GM21381 (cell line): Measurements from ENCODE around the gene EHBP1L1.

Experiments
- ATAC-seq: cut with Tn5 transposase; IDR thresholded peaks from one replicate; pipeline ENCODE4 v1.9.1; 2021; ENCODE audit warnings: mild to moderate bottlenecking, moderate library complexity; ENCODE audit not compliant: unreplicated experiment

EHBP1L1 gene

DNA sequence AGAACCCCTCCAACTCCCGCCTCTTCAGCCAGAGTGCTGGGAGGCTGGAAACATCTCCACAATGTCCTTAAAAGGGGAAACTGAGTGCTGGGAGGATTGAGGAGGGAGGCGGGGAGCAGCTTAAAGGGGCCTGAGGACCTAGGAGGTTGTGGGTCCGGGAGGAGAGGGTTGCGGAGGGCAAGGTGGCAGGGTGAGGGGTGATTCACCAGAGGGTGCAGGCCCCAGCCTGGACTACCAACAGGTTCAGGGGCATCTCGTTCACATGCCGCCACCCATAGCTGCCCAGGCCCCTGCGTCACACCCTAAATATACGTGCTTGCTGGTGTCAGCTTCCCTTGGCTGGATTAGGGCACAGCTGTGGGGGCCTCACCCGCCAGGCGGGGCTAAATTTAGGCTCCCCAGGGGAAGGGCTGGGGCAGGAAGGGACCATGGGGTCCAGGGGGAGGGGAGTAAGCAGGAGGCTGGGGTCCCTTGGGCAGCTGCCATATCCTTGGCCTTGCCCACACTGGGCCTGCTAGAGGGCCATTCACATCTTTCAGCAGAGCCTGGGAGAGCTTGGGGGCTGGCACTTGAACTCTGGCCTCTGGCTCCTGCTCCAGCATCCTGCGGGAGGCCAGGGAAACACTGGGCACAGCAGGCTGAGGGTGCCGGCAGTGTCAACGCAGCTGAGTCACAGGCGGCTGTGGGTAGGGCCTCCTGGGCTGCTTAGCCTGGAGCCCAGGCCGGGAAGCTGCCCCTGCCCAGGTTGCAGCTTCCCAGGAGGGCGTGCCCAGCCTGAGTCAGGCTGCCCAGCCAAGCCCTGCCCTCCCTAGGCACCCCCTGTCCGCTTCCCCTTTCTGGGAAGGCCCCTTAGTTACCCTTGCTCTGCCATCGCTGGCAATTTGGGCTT lies 1.3 kb downstream of the EHBP1L1 start:
- ATAC-seq: no peak

DNA sequence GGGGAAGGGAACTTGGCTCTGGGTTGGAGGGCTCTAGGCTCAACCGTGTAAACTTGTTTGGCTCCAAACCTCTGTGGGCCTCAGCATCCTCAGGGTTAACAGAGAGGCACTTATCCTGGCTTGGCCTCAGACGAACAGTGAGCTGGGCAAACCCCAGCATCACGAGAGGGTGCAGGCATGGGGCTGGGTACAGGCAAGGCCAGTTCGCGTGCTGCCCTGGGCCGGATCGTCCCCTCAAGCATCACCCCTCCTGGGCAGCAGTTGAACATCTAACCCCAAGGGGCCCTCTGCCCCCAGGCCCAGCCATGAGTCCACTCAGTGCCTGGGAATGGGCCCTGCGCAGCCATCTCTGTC lies 1.9 kb downstream of the EHBP1L1 start:
- no peak for ATAC-seq

DNA sequence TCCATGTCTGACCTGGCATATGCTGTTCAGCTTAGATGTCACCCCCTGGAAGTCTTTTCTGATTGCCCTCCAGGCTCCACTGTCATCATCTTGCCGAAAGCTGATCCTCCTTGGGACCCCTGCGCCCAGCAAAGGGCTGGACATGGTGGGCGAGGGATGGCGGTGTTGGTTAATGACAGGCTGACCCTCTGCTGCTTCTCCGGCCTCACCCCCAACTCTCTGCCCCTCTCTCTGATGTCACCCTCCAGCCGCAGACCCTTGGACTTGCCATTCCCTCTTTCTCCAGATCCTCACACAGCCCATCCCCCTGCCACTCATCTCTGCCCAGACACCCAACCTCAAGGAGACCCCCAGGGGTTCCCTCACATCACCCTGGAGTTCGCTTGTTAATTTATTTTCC lies 2.3 kb downstream of the EHBP1L1 start:
- ATAC-seq: no peak

DNA sequence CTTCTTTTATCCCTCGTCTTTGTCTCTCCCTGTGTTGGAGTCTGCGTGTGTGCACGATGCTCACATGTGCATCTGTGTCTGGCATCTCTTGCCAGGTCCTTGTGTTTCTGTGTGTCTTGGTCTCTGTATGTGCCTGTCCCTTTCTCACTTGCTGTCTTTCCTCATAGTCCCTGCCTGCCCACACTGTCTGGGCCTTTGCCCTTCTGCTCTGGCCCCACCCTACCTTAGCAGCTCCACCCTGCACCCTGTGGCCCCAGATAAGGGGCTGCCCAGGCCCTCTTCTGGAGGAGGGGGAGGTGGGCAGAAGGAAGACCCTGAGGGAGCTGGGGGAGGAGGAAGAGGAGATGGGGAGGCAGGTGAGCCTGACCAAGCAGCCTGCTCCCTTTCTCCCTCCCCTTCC lies 2.8 kb downstream of the EHBP1L1 start:
- no peak for ATAC-seq

DNA sequence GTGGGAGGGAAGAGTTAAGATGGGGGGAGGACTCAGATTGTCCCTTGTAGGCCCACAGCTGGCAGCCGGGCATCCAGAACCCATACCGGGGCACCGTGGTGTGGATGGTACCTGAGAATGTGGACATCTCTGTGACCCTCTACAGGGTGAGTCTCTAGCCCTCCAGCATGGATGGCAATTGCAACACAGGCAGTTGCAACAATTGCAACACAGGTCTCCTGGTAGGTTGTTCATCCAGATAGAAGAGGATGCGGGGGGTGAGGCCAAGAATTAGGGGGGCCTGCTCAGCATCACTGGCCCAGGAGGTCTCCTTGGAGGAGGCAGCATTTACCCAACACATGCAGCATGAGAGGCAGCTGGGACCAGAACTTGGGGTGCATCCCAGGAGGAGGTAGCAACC lies 3.4 kb downstream of the EHBP1L1 start:
- no peak for ATAC-seq

DNA sequence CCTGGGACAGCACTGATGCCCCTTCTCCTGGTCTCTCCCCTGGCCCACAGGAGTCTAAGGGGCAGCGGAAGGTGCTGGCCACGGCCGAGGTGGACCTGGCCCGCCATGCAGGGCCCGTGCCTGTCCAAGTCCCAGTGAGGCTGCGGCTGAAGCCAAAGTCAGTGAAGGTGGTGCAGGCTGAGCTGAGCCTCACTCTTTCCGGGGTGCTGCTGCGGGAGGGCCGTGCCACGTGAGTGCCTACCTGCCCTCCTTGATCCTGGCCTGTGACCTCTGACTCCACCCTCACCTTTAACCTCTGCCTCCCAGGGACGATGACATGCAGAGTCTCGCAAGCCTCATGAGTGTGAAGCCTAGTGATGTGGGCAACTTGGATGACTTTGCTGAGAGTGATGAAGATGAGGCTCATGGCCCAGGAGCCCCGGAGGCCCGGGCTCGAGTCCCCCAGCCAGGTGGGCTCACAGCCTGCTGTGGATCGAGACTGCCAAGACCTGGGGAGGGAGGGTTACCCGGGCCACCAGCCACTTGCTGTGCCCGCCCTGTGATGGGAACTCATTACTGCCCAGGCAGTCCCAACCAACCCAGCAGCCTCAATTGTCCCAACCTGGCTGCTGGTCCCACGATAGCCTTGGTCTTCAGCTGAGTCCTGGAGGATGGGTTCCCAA lies 4.3 kb downstream of the EHBP1L1 start:
- no peak for ATAC-seq

DNA sequence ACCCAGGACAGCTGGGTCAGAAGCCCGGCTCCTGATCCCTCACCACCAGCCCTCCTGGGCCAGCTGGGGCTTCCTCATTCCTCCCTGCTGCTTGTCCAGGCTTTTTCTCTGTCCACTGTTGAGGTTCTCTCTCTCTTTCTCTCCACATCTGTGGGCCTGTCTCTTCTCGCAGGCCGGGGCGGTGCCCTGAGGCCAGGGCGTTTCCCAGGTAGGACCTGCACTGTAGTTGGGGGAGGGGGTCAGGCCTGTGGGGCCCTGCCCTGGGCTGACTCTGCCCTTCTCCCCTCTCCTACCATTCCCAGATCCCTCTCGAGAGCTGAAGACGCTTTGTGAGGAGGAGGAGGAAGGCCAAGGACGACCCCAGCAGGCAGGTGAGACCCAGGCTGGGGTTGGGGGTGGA lies 4.9 kb downstream of the EHBP1L1 start:
- no peak for ATAC-seq

DNA sequence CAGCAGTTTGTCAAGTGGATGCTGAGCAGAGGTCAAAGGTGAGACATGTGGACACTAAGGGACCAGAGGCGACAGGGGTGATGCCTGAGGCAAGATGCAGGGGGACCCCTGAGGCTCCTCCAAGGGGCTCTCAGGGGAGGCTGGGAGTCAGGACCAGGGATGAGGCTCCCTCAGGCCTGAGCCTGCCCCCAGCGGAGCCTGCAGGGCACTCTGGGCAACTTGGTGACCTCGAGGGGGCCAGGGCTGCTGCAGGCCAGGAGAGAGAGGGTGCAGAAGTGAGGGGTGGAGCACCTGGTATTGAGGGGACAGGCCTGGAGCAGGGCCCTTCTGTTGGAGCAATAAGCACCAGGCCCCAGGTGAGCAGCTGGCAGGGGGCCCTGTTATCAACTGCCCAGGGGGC lies 6.1 kb downstream of the EHBP1L1 start:
- ATAC-seq: no peak

DNA sequence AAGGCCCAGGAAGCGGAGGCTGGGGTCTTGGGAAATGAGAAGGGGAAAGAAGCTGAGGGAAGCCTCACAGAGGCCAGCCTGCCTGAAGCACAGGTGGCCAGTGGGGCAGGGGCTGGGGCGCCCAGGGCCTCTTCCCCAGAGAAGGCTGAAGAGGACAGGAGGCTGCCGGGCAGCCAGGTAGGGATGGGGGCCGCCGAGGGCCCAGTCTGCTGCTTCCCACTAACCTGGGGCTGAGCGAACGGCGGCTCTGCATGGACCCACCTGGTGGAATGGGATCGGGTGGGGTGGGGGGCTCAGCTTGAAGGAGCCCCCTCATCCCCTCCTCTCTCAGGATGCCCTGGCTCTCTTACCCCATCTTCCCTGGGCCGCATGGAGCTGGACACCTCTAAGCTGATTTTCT lies 7.7 kb downstream of the EHBP1L1 start:
- no peak for ATAC-seq

DNA sequence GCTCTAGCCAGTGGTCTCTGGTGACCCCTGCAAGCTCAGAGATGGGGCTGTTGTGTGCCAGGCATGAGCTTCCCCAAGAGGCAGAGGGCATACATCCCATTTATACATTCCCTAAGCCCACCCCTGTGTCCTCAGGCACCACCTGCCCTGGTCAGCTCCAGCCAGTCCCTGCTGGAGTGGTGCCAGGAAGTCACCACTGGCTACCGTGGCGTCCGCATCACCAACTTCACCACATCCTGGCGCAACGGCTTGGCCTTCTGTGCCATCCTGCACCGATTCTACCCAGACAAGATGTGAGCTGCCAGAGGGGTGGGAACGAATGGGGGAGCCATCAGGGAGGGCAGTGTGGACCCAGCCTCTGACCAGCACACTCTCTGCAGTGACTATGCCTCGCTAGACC lies 8.3 kb downstream of the EHBP1L1 start:
- ATAC-seq: no peak

DNA sequence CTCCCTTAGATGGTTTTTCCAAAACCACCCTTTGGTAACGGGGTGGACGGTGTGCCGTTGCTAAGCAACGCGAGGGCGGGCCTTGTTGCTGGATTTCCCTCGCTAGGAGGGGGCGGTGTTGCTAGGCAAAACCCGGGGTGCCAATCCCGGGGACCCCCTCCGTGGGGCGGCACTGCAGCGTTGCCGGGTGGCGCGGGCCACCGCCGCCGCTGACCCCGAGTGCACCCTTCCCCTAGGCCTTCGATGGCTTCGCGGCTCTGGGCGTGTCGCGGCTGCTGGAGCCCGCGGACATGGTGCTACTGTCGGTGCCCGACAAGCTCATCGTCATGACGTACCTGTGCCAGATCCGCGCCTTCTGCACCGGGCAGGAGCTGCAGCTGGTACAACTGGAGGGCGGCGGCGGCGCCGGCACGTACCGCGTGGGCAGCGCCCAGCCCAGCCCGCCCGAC lies 8.9 kb downstream of the EHBP1L1 start:
- ATAC-seq: no peak

DNA sequence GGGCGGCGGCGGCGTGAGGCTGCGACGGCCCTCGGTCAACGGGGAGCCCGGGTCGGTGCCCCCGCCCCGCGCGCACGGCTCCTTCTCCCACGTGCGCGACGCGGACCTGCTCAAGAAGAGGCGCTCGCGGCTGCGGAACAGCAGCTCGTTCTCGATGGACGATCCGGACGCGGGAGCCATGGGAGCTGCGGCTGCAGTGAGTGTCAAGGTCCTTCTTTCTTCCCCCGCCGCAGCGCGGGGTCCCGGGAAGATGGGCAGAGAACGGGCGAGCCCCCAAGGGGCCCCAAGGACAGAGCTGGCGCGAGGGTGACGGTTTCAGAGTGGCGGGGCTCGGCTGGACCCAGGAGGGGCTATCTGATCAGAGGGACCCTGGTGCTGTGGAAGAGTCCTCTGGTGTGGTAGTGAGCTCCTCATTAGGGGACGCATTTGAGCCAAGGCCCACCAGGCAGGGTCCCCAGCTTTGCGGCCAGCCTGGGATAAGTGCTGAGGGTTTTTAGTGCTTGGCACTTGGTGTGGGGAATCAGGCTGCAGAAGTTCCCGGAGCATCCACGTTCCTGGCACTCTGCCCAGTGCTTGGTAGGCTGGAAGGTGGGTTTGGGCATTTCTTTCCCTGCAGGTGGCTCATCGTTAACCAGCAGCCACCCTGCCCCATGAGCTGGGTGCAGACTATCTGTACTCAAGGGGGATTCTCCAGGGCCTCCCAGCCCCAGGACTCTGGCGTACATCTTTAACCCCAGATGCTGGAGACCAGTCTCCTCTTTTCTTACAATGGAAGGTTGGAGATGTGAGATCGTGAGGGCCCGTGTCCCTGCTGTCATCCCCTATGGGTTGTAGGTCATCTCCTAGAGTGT lies 9.8 kb downstream of the EHBP1L1 start:
- ATAC-seq: no peak

DNA sequence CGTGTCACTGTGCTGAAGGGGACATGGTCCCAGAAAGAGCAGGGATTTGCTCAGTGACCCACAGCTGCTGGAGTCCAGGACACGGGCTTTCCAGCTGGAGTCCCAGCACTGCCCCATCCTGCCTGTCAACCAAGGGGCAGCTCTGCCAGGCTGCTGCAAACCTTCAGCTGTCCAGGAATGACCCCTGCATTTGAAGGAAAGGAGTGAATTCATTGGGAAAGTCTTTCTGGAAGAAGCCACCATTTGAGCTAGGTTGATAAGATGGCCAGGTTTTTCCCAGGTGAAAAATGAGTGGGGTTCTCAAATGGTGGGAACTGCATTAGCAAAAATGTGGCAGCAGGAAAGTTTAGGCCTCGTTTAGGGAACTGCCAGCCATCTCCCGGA lies 10.4 kb downstream of the EHBP1L1 start:
- ATAC-seq: no peak

DNA sequence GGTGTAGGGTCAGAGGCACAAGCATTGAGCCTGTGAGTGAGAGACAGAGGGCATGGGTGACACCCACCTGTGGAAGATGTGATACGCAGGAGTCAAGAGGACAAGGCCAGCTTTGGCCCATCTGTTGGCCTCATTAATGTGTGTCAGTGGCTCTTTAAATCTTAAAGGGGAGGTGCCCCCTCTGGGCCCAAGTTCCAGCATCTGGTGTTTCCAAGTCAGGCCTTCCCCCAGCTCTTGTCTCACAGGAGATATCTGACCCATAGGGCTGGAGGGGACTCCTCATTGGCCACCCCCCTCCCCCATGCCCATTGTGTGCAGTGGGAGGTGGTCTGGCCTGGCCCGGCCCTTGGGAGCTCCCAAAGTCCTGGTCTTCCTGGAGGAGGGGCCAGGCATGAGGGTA lies 10.8 kb downstream of the EHBP1L1 start:
- no peak for ATAC-seq

DNA sequence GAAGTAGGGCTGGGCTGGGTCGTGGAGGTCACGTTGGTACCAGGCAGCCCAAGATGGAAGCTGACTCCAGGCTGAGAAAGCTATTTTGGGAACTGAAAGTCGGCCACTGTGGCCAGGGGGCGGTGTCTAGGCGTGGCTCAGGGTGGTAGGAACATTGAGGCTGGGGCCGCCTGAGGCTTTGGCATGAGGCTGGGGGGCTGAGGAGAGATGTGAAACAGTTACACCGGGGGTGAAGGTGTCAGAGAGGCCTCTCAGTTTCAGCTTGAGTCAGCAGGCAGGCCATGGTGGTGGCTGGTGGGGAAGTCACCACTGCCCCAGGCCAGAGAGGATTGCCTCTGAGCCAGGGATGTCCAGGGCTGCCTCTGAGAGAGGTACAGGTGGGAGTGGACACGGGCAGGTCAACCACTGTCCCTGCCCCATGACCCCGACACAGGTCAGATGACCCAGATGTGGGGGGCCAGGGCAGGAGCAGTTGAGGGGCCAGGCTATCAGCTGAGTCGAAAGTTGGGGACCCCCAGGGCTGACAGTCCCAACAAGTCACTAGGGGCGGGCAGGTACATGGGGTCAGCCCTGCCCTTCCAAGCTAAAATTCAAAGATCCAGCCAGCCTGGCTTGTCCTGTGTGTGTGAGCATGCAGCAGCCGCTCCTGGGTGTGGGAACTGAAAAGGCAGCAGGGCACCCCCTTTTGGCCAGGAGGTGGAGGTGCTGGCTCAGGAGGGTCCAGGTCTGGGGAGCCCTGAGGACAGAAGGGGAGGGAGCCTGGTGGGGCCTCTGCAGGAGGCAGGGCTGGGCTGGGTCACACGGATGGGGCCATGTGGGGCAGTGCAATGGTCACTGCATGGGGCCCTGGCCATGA lies 12.6 kb downstream of the EHBP1L1 start:
- peak; percentile 77 for ATAC-seq

DNA sequence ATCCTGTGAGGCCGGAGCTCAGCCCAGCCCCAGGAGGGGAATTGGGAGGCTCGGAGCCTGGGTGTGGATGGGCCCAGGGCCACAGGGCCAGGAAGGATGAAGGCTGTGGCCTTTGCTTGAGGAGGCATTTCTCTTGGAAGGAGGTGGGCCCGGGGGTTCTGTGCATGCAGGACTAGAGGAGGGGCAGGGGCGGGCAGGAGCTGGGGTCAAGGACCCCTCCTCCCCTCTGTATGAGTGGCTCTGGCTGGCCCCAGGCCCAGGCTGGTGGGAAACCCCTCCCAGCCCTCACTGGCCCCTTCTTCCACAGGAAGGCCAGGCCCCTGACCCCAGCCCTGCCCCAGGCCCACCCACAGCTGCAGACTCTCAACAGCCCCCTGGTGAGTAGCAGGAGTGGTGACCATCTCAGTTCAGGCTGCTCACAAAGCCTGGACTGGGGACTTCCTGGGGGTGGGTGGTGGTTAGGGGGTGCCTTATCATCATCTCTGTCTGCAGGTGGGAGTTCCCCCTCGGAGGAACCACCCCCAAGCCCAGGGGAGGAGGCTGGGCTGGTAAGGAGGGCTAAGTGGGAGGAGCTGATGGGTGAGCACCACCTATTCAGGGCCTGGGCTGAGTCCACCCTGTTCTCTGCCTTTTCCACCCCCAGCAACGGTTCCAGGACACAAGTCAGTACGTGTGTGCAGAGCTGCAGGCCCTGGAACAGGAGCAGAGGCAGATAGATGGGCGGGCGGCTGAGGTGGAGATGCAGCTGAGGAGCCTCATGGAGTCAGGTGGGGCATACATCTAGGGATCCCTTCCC lies 13.8 kb downstream of the EHBP1L1 start:
- ATAC-seq: no peak

DNA sequence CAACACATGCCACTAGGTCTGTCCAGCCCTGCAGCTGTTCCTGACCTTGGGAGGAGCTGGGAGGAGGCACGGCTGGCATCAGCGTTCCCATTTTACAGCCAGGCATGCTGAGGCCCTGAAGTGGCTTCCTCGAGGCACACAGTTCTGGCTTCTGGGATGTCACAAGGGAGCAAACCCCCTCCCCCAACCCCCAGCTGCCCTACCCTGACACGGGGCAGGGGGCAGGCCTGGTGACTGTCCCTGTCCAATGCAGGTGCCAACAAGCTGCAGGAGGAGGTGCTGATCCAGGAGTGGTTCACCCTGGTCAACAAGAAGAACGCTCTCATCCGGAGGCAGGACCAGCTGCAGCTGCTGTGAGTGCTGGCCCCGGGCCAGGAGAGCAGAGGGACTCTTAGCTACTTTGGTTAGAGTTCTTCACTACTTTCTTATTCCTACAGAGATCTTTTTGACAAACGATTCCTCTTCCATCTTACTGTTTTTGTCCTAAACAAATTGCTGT lies 14.4 kb downstream of the EHBP1L1 start:
- ATAC-seq: no peak

DNA sequence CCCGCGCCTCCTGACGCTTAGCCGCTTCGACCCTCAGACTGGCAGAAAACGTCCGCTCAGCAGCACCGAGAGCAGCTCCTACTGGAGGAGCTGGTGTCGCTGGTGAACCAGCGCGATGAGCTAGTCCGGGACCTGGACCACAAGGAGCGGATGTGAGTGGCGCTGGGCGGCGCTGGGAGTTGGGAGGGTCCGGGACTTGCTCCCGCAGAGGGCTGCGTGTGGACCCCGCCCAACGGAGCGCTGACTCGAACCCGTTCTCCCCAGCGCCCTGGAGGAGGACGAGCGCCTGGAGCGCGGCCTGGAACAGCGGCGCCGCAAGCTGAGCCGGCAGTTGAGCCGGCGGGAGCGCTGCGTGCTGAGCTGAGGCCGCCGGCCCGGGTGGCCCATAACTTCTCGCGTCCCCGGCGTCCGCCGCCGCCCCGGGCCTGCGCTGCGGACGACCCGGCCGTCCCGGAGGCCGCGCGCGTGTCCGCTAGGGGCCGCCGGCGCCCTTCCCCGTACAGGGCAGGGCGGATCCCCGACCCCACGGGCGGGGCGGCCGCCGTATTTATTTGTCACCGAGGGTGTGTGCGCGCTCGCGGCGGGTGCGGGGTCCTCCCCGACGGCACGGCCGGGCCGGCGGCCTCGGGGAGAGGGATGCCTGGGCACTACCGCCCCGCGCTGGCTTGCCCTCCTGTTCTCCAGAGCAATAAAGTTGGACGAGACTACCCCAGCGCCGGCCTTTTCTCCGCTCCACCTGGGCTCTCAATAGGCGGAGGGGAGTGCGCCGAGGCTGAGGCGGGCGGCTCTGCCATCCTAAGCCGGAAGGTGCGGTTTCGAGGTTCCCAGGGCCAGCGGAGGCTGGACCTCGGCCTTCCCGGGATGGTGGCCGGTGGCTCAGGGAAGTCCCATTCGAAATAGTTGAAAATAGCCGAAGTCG lies 16.3 kb downstream of the EHBP1L1 start:
- no peak for ATAC-seq
